Measurements from ENCODE around the gene E2F4. TPM values are rescaled to one million over a fixed set of nuclear protein-coding genes. Genes with fewer than 3 reads are reported as not detected.

Gene E2F4
- total and polyA plus RNA-seq, 2 of the 13 experiments (the other 11 are each of a cell fraction or from before 2014, with no cell fraction given) = 84.8 to 91.2 TPM

GRCh38 chr16:67191995-67192681 lies at the start of gene E2F4 (continued):
- TF ChIP-seq ZNF230 (CRISPR knock-in tag; IDR thresholded peaks at IDR 0.05) (0 out of 2 replicates have a peak, but pooled peaks have one; percentile 38), ZC3H4 (CRISPR knock-in tag; IDR thresholded peaks at IDR 0.05; ENCODE audit: borderline replicate concordance) (no peak), HNF4A (CRISPR knock-in tag; IDR thresholded peaks at IDR 0.05) (no peak), PLSCR1 (CRISPR knock-in tag; IDR thresholded peaks at IDR 0.05; ENCODE audit: borderline replicate concordance) (no peak), KLF6 (CRISPR knock-in tag; IDR thresholded peaks at IDR 0.05) (no peak; the same call in 1 of the 2 replicates), ZNF331 (CRISPR knock-in tag; IDR thresholded peaks at IDR 0.05) (peak; percentile 76), TAF1 (CRISPR knock-in tag; IDR thresholded peaks at IDR 0.05) (peak; percentile 71), ATF7 (IDR thresholded peaks at IDR 0.05) (no peak), ATF7 (CRISPR knock-in tag; IDR thresholded peaks at IDR 0.05) (no peak), REPIN1 (CRISPR knock-in tag; IDR thresholded peaks at IDR 0.05; ENCODE audit: borderline replicate concordance, low read depth) (peak; percentile 88), ZNF256 (CRISPR knock-in tag; conservative IDR thresholded peaks at IDR 0.05) (no peak), TFDP2 (CRISPR knock-in tag; IDR thresholded peaks at IDR 0.05) (peak; percentile 58), ZNF644 (CRISPR knock-in tag; IDR thresholded peaks at IDR 0.05; ENCODE audit: low read depth) (no peak), ZNF572 (CRISPR knock-in tag; IDR thresholded peaks at IDR 0.05) (no peak), ZNF335 (CRISPR knock-in tag; IDR thresholded peaks at IDR 0.05) (no peak), CC2D1A (CRISPR knock-in tag; IDR thresholded peaks at IDR 0.05) (no peak), DNMT3B (CRISPR knock-in tag; conservative IDR thresholded peaks at IDR 0.05) (no peak), MXD4 (CRISPR knock-in tag; IDR thresholded peaks at IDR 0.05) (no peak), ATRX (CRISPR knock-in tag; IDR thresholded peaks at IDR 0.05; ENCODE audit: borderline replicate concordance) (no peak), SNAPC2 (CRISPR knock-in tag; IDR thresholded peaks at IDR 0.05) (no peak), RELA (CRISPR knock-in tag; IDR thresholded peaks at IDR 0.05) (no peak), HDAC6 (IDR thresholded peaks at IDR 0.05; ENCODE audit: low read depth, low read length) (no peak), MAF1 (CRISPR knock-in tag; IDR thresholded peaks at IDR 0.05; ENCODE audit: borderline replicate concordance) (0 out of 2 replicates have a peak, but pooled peaks have one; percentile 78), CBFB (CRISPR knock-in tag; IDR thresholded peaks at IDR 0.05) (peak; percentile 90), AGO2 (optimal IDR thresholded peaks at IDR 0.05; ENCODE audit: low read depth, low read length) (peak; percentile 62), SIX1 (CRISPR knock-in tag; IDR thresholded peaks at IDR 0.05; ENCODE audit: borderline replicate concordance) (no peak), NKX3-1 (CRISPR knock-in tag; IDR thresholded peaks at IDR 0.05) (peak; percentile 71; the same call in 1 of the 2 replicates), ZNF510 (CRISPR knock-in tag; IDR thresholded peaks at IDR 0.05; ENCODE audit: low read depth) (no peak), TCF7L2 (IDR thresholded peaks at IDR 0.05; ENCODE audit: low read depth, low read length) (no peak), FOXA3 (CRISPR knock-in tag; IDR thresholded peaks at IDR 0.05) (peak; percentile 72), HDAC2 (CRISPR knock-in tag; IDR thresholded peaks at IDR 0.05) (peak; percentile 63)
